HG02970 (cell line): Measurements from ENCODE around the gene KIF5C.

Source experiments
- ATAC-seq: cut with Tn5 transposase; IDR thresholded peaks from one replicate; pipeline ENCODE4 v1.9.1; 2021; ENCODE audit warnings: mild to moderate bottlenecking, moderate library complexity, moderate number of reproducible peaks; ENCODE audit not compliant: unreplicated experiment, low FRiP score

The KIF5C gene

DNA sequence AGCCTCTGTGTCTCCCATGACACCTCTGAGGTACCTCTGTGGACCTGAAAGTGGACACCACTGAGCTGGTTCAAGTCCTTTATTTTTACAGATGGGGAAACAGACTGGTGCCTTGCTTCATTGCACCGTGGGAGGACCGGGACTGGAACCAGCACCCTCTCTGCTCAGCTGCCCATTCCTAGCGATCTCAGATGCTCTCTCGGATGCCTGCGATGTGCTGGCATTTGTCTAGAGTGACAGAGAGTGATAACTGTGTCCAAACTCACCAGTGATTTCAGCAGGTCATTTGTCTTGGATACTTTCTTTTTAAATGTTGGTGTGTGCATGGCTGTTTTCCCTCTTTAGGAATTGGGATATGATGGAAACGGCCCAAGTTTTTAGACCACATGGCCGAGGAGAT, 133.4 kb downstream of the KIF5C start:
- no peak for ATAC-seq

DNA sequence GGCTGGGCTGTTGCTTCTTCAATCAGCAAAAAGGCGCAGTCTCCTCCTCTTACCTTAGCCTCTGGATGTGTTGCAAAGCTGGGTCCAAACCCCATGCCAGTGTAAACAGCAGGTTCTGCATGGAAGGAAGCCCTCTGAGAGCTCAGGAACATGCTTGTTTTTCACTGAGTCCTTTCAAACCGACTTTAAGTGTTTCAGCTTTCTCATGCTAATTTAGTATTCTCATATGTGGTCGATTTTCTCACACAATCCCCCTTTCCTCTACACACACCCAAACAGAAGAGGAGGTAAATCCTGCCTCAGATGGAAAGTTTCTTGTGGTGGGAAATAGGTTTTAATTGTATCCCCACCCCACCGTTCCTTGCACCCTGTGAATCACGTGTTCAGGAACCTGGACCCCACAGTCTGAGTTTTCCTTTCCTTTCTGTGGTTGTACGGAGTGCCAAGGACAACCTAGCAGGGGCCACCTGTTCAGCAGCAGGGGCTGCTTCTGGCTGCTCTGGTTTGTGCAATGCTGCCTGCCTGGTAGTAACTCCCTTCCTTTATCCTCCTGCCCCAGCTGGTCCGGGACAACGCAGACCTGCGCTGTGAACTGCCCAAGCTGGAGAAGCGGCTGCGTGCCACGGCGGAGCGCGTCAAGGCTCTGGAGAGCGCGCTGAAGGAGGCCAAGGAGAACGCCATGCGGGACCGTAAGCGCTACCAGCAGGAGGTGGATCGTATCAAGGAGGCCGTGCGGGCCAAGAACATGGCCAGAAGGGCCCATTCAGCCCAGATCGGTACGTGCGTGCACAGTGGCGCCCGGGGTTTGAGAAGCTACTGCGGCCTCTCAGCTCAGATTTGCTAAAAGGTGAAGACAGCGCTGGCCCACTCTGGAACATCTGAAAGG, 134.8 kb downstream of the KIF5C start:
- no peak for ATAC-seq

DNA sequence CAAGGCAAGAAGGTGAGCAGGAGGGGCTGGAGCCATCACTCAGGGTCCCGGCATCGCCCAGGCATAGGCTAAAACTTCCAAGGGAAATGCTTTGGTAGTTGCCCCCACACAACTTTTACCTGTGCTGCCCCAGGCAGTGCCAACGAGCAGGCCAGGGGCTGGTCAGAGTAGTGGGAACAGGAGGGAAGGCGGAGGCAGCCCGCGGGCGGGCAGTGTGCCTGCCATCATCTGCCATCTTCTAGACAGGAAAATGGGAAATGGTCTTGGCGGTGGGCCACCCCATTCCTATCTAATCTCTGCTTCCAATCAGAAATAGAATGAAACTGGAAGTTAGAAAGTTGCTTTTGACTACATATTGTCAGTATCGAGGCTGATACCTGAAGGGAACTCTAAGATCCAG, 137.5 kb downstream of the KIF5C start:
- ATAC-seq, result no peak

DNA sequence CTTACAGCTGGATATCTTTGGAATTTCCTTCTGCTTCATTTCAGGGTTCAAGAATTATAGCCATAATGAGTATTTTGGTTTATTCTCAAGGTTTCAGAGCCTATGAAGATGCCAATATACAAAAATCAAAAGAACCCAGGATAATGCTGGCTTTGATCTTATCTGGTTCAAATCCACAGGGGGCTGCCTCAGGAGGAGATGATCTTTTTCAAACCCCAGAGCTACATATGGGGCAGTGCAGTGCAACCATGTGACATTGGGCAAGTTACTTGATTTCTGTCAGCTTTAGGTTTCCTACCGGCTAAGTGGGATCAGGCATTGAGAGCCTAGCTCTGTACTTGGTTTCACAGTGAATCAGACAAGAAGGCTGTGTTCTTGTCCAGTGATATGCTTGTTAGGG, 140.5 kb downstream of the KIF5C start:
- no peak for ATAC-seq

DNA sequence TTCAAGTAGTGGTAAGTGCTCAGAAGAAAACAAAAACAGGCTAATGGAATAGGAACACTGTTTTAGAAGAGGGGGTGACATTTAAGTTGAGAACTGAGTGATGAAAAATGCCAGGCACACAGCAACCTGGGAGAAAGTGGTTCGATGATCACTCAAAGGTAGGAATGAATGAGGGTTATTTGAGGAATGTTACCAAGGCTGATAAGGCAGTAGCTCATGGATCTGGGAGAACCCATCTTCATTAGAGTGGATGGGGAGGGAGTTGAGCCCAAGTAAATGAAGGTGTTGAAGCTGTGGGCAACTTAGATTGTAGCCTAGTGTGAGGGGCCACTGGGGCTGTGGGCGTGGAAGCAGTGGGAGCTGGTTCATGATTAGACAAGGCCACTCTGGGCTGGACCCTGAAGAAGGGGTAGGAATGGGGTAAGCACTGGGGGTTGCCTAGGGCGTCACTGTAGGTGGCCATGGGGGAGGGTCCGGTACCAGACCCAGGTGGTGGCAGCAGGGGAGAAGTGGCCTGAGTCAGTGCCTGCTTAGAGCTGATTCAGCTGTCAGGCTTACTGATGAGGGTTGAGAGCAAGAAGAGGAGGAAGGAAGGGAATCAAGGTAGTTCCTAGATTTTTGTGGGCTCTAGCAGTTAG, 141.0 kb downstream of the KIF5C start:
- no peak for ATAC-seq

DNA sequence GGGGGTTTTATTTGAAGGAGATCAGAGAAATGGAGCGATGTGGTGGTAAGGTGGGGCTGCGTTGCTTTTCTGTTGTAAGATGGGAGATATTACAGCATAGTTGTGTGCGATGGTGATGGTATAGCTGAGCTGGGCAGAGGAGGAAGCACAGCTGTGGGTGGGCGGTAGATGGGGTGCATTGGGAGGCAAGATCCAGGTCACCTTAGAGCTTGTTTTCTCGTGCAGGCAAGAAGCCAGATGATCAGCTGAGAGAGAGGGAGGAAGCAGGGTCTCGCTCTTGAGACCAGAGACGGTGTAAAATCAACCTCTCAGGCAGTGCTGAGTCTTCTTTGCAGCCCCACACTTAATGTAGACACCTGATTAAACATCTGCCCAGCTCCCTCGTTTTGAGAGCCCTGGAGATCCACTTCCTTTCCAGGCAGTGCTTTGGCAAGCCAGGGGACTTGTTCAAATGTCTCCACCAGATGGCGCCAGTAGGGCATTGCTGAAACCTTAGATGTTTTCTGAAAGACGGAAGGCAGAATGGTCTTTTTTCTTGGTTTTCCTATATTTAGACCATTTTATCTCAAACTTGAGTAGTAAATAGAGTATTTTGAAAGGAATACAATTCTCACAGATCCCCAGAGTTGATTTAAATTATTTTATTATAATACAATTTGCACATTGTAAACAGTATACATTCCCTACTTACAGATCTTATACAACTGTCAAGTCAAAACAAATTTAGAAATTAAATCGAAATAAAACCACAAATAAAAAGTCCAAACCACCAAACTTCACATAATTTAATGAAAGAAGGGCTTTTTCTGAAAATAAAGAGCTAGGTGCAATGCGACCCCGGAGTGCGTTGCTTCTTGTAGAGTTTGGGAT, 142.3 kb downstream of the KIF5C start:
- ATAC-seq, result no peak

DNA sequence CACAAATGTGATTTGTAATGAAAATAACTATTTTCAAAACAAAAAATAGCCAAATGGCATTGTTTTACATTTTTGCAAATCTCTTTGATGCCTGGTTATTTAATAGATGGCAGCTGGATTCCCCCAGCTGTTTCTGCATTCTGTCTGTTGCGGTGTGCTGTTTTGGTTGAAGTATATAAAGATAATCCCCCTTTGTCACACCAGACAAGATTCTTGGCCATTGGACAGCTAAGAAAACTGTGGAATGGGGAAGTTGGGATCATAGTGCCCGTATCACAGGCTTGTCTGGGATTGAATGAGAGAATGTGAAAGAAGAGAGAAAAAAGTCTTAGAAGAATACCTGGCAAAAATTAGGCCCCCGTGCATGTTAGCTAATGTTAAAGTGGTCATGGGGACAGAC, 144.0 kb downstream of the KIF5C start:
- no peak for ATAC-seq

DNA sequence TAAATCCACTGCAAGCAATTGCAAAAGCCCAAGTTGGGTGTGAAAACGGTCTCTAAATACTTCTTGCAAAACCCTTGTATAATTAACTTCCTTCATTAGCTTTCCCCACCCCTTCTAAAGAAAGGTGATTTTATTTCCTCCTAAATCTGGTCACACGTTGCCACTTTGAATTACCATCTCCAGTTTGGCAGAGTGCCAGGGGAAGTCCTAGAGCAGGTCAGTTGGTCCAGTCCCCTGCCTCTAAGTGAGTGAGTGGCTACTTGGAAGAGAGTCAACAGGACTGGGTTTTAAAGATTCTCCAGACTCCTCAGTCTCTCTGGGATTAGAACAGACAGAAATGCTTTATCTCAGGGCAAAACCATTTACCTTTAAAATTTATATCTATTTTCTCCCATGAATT, 144.7 kb downstream of the KIF5C start:
- no peak for ATAC-seq

DNA sequence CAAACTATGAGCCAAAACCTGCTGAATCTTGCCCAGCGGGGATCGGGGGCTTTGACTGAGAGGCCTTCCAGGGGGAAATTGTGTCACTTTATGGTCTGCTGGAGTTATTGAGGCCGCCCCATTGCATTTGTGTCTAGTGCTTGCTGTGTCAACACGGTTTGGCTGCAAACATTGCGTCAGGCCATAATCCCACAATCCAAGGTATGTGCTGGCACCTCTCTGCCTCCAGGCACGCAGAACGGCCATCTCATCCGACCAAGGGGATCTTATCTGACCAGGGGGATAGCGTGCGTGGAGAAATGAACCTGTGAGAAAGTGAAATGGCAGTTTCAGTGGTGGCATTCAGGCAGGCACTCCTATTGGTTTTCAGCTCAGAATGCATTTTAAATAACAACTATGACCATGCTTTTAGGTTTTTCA, 145.4 kb downstream of the KIF5C start:
- peak; percentile 36 for ATAC-seq

DNA sequence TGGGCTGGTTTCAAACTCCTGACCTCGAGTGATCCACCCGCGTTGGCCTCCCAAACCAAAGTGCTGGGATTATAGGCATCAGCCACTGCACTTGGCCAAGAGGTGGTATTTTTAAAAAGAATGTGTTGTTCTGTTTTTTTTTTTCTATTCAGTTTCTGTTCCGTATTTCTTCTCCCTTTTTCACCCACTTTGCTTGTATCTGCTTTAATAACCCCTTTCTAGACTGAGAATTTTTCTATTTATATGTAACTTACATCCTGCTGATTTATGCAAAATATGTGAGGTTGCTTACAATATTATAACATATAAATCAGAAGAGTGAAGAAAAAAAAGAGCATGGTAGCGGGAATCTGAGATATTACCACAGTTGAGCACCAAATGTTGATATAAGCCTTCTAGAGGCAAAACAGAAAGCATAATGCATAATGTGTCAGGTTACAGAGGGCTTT, 146.3 kb downstream of the KIF5C start:
- peak; percentile 80 for ATAC-seq

DNA sequence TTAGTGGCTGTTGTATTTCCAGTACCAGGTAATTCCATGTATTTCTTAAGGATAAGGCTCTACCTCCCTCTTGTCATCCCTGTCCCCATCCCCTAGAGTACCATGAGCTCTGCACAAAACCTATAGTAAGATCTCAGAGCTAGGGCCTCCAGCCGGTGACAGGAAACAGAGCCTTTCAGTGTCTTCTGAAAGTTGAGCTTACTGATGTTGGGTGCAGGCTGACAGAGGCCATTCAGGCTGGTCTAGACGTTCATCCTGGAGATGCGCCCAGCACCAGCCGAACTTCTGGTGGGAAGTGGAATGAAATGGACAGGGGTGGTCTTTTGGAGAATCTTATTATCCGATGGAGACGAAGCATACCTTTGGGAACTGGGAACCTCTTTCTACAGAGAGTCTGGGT, 146.7 kb downstream of the KIF5C start:
- ATAC-seq, result peak; percentile 51

DNA sequence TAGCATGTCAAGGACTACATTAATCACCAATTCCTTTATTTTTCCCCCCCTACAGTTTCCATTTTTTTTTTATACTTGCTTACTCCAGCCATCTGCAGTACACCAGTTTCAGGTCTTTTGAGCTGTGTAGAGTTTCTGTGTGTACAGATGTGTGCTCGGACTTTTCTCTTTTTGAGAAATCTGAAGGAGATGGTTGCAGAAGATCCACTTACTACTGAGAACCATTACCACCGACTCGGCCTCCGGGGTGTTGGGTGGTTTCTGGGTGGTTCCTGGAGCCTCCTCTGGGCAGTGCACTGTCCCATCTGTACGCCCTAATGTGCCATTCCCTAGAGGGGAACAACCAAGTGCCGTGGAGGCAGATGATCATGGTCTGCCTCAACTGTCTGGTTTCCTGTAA, 148.1 kb downstream of the KIF5C start:
- no peak for ATAC-seq

DNA sequence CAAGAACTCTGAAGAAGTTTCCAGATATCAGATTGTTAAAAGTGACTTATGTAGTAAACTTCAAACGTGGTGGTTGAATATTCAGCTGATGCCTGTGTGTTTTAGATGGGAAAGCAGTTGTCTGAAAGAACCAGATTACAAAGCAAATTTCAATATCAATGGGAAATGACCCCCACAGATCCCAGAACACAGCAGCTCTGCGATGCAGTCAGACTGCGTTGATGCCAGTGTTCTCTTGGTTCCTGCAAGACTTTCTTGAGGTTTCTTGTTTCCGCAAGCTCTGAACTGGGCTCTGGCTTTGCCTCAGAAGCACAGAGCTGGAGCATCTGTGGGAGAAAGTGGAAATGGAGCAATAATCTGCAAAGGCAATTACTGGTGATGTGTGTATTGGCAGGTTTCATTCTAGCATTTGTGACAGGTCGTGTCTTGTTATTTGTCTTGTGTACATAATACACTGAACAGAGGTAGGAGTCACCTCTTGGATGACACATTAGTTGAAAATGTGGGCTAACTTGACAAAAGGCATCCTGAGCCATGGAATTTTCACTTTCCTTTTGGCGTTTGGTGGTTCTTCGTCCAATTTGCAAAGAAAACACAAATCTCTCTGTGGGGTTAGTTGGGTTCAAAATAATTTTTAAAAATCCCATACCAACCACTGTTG, 152.7 kb downstream of the KIF5C start:
- ATAC-seq, result no peak

DNA sequence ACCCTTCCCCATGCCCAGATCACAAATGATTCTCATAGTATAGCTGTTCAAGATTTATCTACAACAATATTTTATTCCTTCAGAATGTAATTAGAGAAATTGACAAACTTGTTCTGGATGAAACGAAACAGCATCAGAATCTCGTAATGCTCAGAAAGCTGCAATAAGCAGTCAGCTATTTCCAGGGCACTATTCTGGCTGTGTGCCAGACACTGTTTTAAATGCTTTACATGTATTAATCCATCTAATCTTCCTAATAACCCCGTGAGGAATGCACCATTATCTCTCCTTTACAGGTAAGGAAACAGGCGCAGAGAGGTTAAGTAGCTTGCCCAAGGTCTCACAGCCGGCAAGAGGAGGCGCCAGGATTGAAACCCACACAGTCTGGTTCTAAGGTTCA, 153.3 kb downstream of the KIF5C start:
- ATAC-seq, result no peak

DNA sequence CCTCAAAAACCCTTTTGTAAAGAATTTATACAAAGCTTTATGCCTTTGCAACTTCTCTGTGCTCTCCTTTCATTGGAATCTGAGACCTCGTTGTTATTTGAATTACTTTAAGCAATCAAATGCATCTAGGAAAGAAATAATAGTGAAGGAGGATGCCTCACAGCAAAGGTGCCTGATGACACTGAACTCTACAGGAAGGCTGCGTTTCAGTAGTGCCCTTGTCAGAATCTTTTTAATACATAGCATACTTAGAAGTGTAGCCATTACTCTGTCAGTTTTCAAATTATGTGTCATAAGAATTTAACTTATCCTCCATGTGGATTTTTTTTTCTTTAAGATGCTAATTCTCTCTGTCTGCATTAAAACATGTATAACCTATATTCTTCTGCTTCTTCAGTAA, 153.9 kb downstream of the KIF5C start:
- no peak for ATAC-seq

DNA sequence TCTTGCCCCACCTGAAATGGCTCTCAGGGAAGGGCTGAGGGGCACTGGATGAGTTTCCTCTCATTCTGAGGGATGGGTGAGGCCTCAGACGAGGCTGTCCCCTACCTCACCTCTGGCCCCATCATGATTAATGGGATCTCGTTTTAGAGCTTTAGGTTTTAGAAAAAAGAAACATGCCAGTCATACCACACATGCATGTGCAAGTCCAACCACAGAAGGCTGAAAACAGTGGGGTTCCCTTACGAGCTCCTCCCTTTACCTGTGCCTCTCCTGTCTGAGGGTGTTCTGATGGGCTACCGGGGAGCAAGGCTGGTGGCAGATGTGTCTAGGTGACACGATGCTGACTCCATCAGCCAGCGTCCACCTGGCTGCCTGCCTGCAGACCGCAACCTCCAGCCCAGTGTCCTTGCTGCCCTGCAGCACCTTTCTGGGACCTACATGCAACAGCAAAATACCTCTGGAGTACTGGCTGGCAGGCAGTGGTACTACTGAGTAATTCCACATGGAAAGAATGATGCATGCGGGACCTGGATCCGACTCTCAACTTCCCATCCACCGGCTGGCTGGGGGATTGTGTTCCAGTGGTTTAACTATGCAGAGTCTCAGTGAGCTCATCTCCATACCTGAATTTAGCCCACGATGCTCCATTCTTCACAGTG, 154.4 kb downstream of the KIF5C start:
- no peak for ATAC-seq

DNA sequence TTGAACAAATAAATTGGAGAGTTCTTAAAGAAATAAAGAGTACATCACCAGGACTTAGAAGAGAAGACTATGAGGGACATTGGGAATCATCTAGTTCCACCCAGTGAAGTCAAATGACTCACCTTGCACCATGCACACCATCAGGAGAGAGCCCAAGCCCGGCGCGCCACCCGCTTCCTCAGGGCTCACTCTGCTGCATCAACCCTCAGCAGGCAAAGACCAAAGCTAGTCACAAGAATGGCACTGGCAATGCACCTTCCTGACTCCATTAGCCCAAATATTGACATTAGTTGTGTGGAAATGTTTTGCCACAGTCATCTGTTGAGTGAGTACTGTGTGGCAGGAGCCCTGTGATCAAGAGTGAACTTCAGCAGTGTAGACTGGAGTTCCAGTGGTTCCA, 156.4 kb downstream of the KIF5C start:
- no peak for ATAC-seq

DNA sequence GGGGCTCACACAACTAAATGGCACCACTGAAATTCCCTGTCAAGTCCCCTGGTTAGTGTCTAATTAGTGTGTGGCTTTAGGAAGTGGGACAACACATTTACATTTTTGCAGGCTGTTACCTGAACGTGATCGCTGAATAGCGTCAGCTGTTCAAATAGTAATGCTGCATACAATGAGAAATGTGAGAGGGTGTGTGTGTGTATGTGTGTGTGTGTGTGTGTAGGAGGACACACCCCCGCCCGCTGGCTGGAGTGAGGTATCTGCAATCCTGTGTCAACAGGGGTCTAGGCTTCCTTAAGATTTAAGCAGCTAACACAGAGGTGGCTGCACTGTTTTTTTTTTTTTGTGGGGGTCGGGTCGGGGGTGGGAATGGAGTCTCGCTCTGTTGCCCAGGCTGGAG, 158.7 kb downstream of the KIF5C start:
- no peak for ATAC-seq

DNA sequence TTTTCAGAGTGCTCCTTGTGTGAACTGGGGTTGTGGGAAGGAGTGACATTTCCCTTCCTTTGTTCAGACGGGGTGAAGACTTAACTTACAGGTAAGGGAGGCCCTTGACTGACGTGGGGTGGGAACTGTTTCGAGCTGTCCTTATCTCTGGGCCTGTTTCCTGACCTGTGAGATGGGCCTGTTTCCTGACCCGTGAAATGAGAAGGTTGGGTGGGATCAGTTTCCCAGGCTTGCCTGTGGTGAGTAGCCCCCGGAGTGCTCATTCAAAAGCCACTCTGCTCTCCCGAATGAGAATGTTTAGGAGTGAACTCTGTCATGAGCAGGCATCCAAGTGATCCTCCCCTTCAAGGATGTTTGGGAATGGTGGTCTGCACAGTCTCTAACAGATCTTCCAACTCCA, 159.4 kb downstream of the KIF5C start:
- no peak for ATAC-seq
